CD4-positive, alpha-beta T cell treated with Interleukin-15 for 4 hours (primary cell): Measurements from ENCODE around the gene PLEKHH1.

ENCODE experiments used
- DNase-seq: peaks from one replicate; pipeline ENCODE4 v3.0.0-alpha.2; 2020; ENCODE audit warnings: low spot score

The PLEKHH1 gene

GRCh38 chr14:67532998-67533753, at the start of gene PLEKHH1:
PLEKHH1 (plus strand) TSS chr14:67533290; CDS start chr14:67541868, 8,578 bp downstream.
- DNase-seq: peak; percentile 23

- no peak for DNase-seq
Observed at GRCh38 chr14:67483579-67484285, 49.4 kb upstream of the PLEKHH1 start.

- no peak for DNase-seq
Observed at GRCh38 chr14:67485501-67486095, 47.5 kb upstream of the PLEKHH1 start.

- no peak for DNase-seq
Observed at GRCh38 chr14:67486890-67487289, 46.2 kb upstream of the PLEKHH1 start.

GRCh38 chr14:67487332-67487731, 45.8 kb upstream of the PLEKHH1 start:
- no peak for DNase-seq

GRCh38 chr14:67487937-67488893, 44.9 kb upstream of the PLEKHH1 start, which contains the start of gene TMEM229B:
TMEM229B (minus strand) TSS chr14:67488721; CDS start chr14:67473923, 14,798 bp downstream.
- DNase-seq: peak; percentile 79

GRCh38 chr14:67490196-67490595, 42.9 kb upstream of the PLEKHH1 start:
- DNase-seq: no peak

- DNase-seq: no peak
Observed at GRCh38 chr14:67491285-67491684, 41.8 kb upstream of the PLEKHH1 start.

GRCh38 chr14:67491741-67492507, 41.2 kb upstream of the PLEKHH1 start:
- DNase-seq: no peak

GRCh38 chr14:67492538-67492937, 40.6 kb upstream of the PLEKHH1 start:
- no peak for DNase-seq

- DNase-seq: no peak
Observed at GRCh38 chr14:67493092-67493717, 39.9 kb upstream of the PLEKHH1 start.

GRCh38 chr14:67495827-67496226, 37.3 kb upstream of the PLEKHH1 start:
- no peak for DNase-seq

GRCh38 chr14:67497216-67497615, 35.9 kb upstream of the PLEKHH1 start:
- DNase-seq: no peak

GRCh38 chr14:67497716-67498115, 35.4 kb upstream of the PLEKHH1 start:
- no peak for DNase-seq

GRCh38 chr14:67500981-67501380, 32.1 kb upstream of the PLEKHH1 start:
- no peak for DNase-seq

GRCh38 chr14:67501670-67502069, 31.4 kb upstream of the PLEKHH1 start:
- DNase-seq: no peak

GRCh38 chr14:67502867-67503266, 30.2 kb upstream of the PLEKHH1 start:
- DNase-seq: no peak

GRCh38 chr14:67503331-67503730, 29.8 kb upstream of the PLEKHH1 start:
- no peak for DNase-seq

GRCh38 chr14:67505254-67505653, 27.8 kb upstream of the PLEKHH1 start:
- no peak for DNase-seq

- no peak for DNase-seq
Observed at GRCh38 chr14:67508956-67509355, 24.1 kb upstream of the PLEKHH1 start.

- no peak for DNase-seq
Observed at GRCh38 chr14:67510121-67510520, 23.0 kb upstream of the PLEKHH1 start.
